NCI-H345 treated with DMSO at 0.1 percent for 48 hours (cell line): Measurements from ENCODE around the gene RDH13.
A peak's percentile ranks its signal among the peaks of the same experiment; 100 is the strongest.
"Not testable (repeated sequence)": the region's sequence is repeated elsewhere in the genome, so short reads cannot be mapped to it uniquely, and the experiment has no call there.

ENCODE experiments used
- DNase-seq: peaks from one replicate; lab custom pipeline; 2025; ENCODE audit not compliant: unreplicated experiment; lab: John Stamatoyannopoulos, UW

RDH13 gene, protein sequence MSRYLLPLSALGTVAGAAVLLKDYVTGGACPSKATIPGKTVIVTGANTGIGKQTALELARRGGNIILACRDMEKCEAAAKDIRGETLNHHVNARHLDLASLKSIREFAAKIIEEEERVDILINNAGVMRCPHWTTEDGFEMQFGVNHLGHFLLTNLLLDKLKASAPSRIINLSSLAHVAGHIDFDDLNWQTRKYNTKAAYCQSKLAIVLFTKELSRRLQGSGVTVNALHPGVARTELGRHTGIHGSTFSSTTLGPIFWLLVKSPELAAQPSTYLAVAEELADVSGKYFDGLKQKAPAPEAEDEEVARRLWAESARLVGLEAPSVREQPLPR

GRCh38 chr19:55062735-55063491 lies at the start of gene RDH13:
Gene RDH13, minus strand, starts transcription at chr19:55063148. Its CDS starts 116 bp downstream, at chr19:55063032.
- peak; percentile 63 for DNase-seq

GRCh38 chr19:55112246-55112776 lies 49.4 kb upstream of the RDH13 start:
- DNase-seq, result no peak

DNA sequence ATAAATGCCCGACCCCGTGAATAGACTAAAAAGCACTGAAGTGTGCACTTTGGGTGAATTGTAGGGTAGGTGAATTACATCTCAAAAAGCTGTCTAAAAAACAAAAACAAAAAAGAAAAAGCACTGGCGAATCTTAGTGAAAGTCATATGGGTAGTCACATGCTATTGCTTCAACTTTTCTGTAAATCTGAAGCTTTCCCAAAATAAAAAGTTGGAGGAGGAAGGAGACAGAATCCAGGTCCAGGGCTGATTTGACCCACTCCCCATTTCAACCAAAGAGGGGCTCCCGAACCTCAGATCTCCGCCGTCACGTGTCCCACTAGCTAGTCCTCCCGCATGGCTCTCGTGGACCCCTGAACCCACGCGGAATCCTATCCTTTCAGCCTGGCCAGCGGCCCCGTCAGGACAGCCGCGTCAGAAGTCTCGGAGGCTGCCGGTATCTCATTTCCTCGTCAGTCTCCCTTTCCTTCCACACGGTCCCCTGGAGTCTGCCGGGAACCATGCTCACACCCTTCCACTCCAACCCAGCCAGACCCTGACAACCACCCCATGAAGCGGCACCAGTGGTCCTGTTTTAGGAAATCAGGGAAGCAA lies 48.4 kb upstream of the RDH13 start:
- DNase-seq, result no peak

GRCh38 chr19:55109527-55110291 lies 46.8 kb upstream of the RDH13 start:
- no peak for DNase-seq

DNA sequence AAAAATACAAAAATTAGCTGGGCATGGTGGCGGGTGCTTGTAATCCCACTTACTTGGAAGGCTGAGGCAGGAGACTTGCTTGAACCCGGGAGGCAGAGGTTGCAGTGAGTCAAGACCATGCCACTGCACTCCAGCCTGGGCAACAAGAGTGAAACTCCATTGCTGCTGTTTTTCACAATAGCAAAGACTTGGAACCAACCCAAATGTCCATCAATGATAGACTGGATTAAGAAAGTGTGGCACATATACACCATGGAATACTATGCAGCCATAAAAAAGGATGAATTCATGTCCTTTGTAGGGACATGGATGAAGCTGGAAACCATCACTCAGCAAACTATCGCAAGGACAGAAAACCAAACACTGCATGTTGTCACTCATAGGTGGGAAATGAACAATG lies 44.3 kb upstream of the RDH13 start:
- not testable (repeated sequence) for DNase-seq

- no peak for DNase-seq
These were observed 43.6 kb upstream of the RDH13 start for GRCh38 chr19:55106591-55106990.

DNA sequence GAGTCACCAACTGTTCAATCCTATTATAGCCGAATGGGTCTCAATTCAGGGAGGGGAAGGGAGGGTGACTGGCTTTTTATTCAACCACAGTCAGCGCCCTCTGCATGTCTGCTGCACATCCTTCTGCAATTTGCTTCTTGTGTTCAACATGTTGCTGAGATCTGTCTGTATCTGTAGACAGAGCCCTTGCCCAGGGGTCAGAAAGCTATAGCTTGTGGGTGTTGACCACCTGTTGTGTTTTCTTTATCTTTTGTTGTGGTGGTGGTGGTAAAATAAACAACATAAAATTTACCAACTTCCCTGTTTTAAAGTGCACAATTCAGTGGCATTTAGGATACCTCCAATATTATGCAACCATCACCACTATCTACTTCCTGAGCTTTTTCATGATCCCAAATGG lies 42.3 kb upstream of the RDH13 start:
- no peak for DNase-seq

GRCh38 chr19:55103190-55103589 lies 40.2 kb upstream of the RDH13 start:
- DNase-seq, result no peak

- no peak for DNase-seq
These were observed 38.3 kb upstream of the RDH13 start for GRCh38 chr19:55101261-55101660.

- no peak for DNase-seq
These were observed 36.9 kb upstream of the RDH13 start for GRCh38 chr19:55099557-55100506.

GRCh38 chr19:55098716-55099556 lies 36.0 kb upstream of the RDH13 start:
- DNase-seq, result no peak

DNA sequence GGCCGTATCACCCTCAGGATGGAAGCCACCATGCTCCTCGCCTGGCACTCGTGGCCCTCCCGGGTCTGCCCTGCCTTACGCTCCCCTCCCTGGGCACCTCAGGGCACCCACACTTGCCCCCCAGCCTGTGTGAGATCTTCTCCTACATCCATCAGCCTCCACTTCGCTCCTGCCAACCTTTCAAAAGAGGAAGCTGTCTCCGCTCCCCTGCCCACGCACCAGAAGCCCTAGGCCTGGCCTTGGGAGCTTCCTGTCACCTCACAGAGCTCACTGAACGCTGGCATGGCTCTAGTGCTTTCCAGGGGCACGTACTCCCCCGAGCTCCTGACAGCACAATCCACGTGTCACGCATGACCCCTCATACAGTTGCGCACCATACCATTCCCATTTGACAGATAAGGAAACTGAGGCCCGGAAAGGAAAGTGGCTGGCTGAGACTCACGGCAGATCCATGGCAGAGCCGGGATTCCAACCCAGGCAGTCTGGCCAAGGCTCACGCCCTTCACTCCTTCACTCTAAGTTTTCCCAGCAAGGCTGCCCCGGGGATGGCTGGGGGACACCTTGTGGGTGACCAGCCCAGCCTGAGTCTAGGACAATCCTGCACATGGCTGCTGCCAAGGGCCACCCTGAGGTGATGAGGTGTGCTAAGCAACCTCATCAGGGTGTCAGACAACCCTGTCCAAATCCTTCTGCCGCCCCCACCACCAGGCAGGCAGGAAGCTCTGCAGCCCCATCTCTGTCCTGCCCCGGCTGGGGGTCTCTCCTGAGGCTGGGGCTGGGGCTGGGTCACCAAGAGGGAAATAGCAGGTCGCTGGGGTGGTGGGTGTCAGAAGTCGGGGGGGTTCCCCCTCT lies 35.1 kb upstream of the RDH13 start:
- DNase-seq, result no peak

- DNase-seq, result no peak
These were observed 33.2 kb upstream of the RDH13 start for GRCh38 chr19:55096061-55096701.

- DNase-seq, result no peak
These were observed 32.5 kb upstream of the RDH13 start for GRCh38 chr19:55095260-55096060.

GRCh38 chr19:55094456-55095259 lies 31.7 kb upstream of the RDH13 start:
- DNase-seq, result no peak
